Measurements from ENCODE around the gene POLR2E. TPM values are rescaled to one million over a fixed set of nuclear protein-coding genes. Genes with fewer than 3 reads are reported as not detected.
"Not testable (repeated sequence)": the region's sequence is repeated elsewhere in the genome, so short reads cannot be mapped to it uniquely, and the experiment has no call there.

Gene POLR2E
- total and polyA plus RNA-seq, 4 donors = 53.1 to 221 (median 156) TPM

- H3K9me3 ChIP-seq (ENCODE audit: control insufficient read depth, insufficient read depth, low read length) = no peaks in the 10 kb centered on the region
- H3K4me1 ChIP-seq (ENCODE audit: control insufficient read depth, insufficient read depth, low read length) = peaks cover 34% of the 10 kb centered on the region
- H3K36me3 ChIP-seq (ENCODE audit: control insufficient read depth, insufficient read depth, low read length) = peaks cover 65% of the 10 kb centered on the region
- H3K27me3 ChIP-seq (ENCODE audit: control insufficient read depth, insufficient read depth, low read length) = peaks cover 18% of the 10 kb centered on the region
- no peak for DNase-seq (ENCODE audit: low read depth in 4 of 6, low spot score in 6 of 6)
- H3K27ac ChIP-seq (ENCODE audit: low read depth, low read length) = no peak overlapping the region
- no peak overlapping the region for H3K4me3 ChIP-seq (ENCODE audit: low read depth, low read length)
- 64% methylated on average over 12 of the region's 12 CpGs for WGBS (ENCODE audit: insufficient coverage)
Measured at GRCh38 chr19:1136201-1136600, 41.0 kb upstream of the POLR2E start.

- peaks cover 18% of the 10 kb centered on the region for H3K27me3 ChIP-seq (ENCODE audit: control insufficient read depth, insufficient read depth, low read length)
- 92% methylated on average over 17 of the region's 17 CpGs for WGBS (ENCODE audit: insufficient coverage)
- H3K4me3 ChIP-seq (ENCODE audit: low read depth, low read length) = no peak overlapping the region
- no peaks in the 10 kb centered on the region for H3K9me3 ChIP-seq (ENCODE audit: control insufficient read depth, insufficient read depth, low read length)
- DNase-seq (ENCODE audit: low read depth in 4 of 6, low spot score in 6 of 6) = no peak
- H3K4me1 ChIP-seq (ENCODE audit: control insufficient read depth, insufficient read depth, low read length) = peaks cover 40% of the 10 kb centered on the region
- H3K36me3 ChIP-seq (ENCODE audit: control insufficient read depth, insufficient read depth, low read length) = peaks cover 60% of the 10 kb centered on the region
- no peak overlapping the region for H3K27ac ChIP-seq (ENCODE audit: low read depth, low read length)
Measured at GRCh38 chr19:1135454-1135853, 40.3 kb upstream of the POLR2E start.

GRCh38 chr19:1134431-1134830 is 39.3 kb upstream of the POLR2E start:
- no peak for DNase-seq (ENCODE audit: low read depth in 4 of 6, low spot score in 6 of 6)
- Histone ChIP-seq H3K4me1 (ENCODE audit: control insufficient read depth, insufficient read depth, low read length) (peaks cover 40% of the 10 kb centered on the region), H3K9me3 (ENCODE audit: control insufficient read depth, insufficient read depth, low read length) (no peaks in the 10 kb centered on the region), H3K36me3 (ENCODE audit: control insufficient read depth, insufficient read depth, low read length) (peaks cover 60% of the 10 kb centered on the region), H3K27ac (ENCODE audit: low read depth, low read length) (no peak overlapping the region), H3K4me3 (ENCODE audit: low read depth, low read length) (no peak overlapping the region), H3K27me3 (ENCODE audit: control insufficient read depth, insufficient read depth, low read length) (peaks cover 18% of the 10 kb centered on the region)
- WGBS (ENCODE audit: insufficient coverage) = 98% methylated on average over 6 of the region's 11 CpGs

- Histone ChIP-seq H3K27ac (ENCODE audit: low read depth, low read length) (no peak overlapping the region), H3K36me3 (ENCODE audit: control insufficient read depth, insufficient read depth, low read length) (peaks cover 55% of the 10 kb centered on the region), H3K4me1 (ENCODE audit: control insufficient read depth, insufficient read depth, low read length) (peaks cover 40% of the 10 kb centered on the region), H3K27me3 (ENCODE audit: control insufficient read depth, insufficient read depth, low read length) (peaks cover 18% of the 10 kb centered on the region), H3K4me3 (ENCODE audit: low read depth, low read length) (no peak overlapping the region), H3K9me3 (ENCODE audit: control insufficient read depth, insufficient read depth, low read length) (no peaks in the 10 kb centered on the region)
- 95% methylated on average over 25 of the region's 25 CpGs for WGBS (ENCODE audit: insufficient coverage)
- DNase-seq (ENCODE audit: low read depth in 4 of 6, low spot score in 6 of 6) = no peak
Measured at GRCh38 chr19:1133471-1133929, 38.3 kb upstream of the POLR2E start.

- DNase-seq (ENCODE audit: low read depth in 4 of 6, low spot score in 6 of 6) = no peak
- Histone ChIP-seq H3K4me1 (ENCODE audit: control insufficient read depth, insufficient read depth, low read length) (peaks cover 40% of the 10 kb centered on the region), H3K27me3 (ENCODE audit: control insufficient read depth, insufficient read depth, low read length) (peaks cover 18% of the 10 kb centered on the region), H3K4me3 (ENCODE audit: low read depth, low read length) (peak overlapping the region; percentile 47), H3K27ac (ENCODE audit: low read depth, low read length) (peak overlapping the region; percentile 57), H3K9me3 (ENCODE audit: control insufficient read depth, insufficient read depth, low read length) (no peaks in the 10 kb centered on the region), H3K36me3 (ENCODE audit: control insufficient read depth, insufficient read depth, low read length) (peaks cover 55% of the 10 kb centered on the region)
- 66% methylated on average over 47 of the region's 48 CpGs for WGBS (ENCODE audit: insufficient coverage)
Measured at GRCh38 chr19:1132552-1133383, 37.6 kb upstream of the POLR2E start.

GRCh38 chr19:1131718-1132551 is 36.8 kb upstream of the POLR2E start:
- Histone ChIP-seq H3K9me3 (ENCODE audit: control insufficient read depth, insufficient read depth, low read length) (no peaks in the 10 kb centered on the region), H3K4me1 (ENCODE audit: control insufficient read depth, insufficient read depth, low read length) (peaks cover 40% of the 10 kb centered on the region), H3K36me3 (ENCODE audit: control insufficient read depth, insufficient read depth, low read length) (peaks cover 64% of the 10 kb centered on the region), H3K4me3 (ENCODE audit: low read depth, low read length) (peak overlapping the region; percentile 47), H3K27me3 (ENCODE audit: control insufficient read depth, insufficient read depth, low read length) (peaks cover 18% of the 10 kb centered on the region), H3K27ac (ENCODE audit: low read depth, low read length) (peak overlapping the region; percentile 57)
- DNase-seq (ENCODE audit: low read depth in 4 of 6, low spot score in 6 of 6) = peak in 5 of 6 donors; percentile 13 to 78 (median 32)
- 8% methylated on average over 56 of the region's 64 CpGs for WGBS (ENCODE audit: insufficient coverage)

- H3K27ac ChIP-seq (ENCODE audit: low read depth, low read length) = peak overlapping the region; percentile 57
- peaks cover 65% of the 10 kb centered on the region for H3K36me3 ChIP-seq (ENCODE audit: control insufficient read depth, insufficient read depth, low read length)
- peaks cover 18% of the 10 kb centered on the region for H3K27me3 ChIP-seq (ENCODE audit: control insufficient read depth, insufficient read depth, low read length)
- no peak for DNase-seq (ENCODE audit: low read depth in 4 of 6, low spot score in 6 of 6)
- H3K9me3 ChIP-seq (ENCODE audit: control insufficient read depth, insufficient read depth, low read length) = no peaks in the 10 kb centered on the region
- H3K4me3 ChIP-seq (ENCODE audit: low read depth, low read length) = peak overlapping the region; percentile 47
- 75% methylated on average over 19 of the region's 22 CpGs for WGBS (ENCODE audit: insufficient coverage)
- peaks cover 32% of the 10 kb centered on the region for H3K4me1 ChIP-seq (ENCODE audit: control insufficient read depth, insufficient read depth, low read length)
Measured at GRCh38 chr19:1130771-1131717, 35.9 kb upstream of the POLR2E start.

- Histone ChIP-seq H3K9me3 (ENCODE audit: control insufficient read depth, insufficient read depth, low read length) (no peaks in the 10 kb centered on the region), H3K4me3 (ENCODE audit: low read depth, low read length) (no peak overlapping the region), H3K4me1 (ENCODE audit: control insufficient read depth, insufficient read depth, low read length) (peaks cover 29% of the 10 kb centered on the region), H3K27ac (ENCODE audit: low read depth, low read length) (no peak overlapping the region), H3K36me3 (ENCODE audit: control insufficient read depth, insufficient read depth, low read length) (peaks cover 65% of the 10 kb centered on the region), H3K27me3 (ENCODE audit: control insufficient read depth, insufficient read depth, low read length) (peaks cover 18% of the 10 kb centered on the region)
- 92% methylated on average over 17 of the region's 18 CpGs for WGBS (ENCODE audit: insufficient coverage)
- DNase-seq (ENCODE audit: low read depth in 4 of 6, low spot score in 6 of 6) = no peak
Measured at GRCh38 chr19:1129535-1129934, 34.4 kb upstream of the POLR2E start.

GRCh38 chr19:1129084-1129483 is 33.9 kb upstream of the POLR2E start:
- WGBS (ENCODE audit: insufficient coverage) = 94% methylated on average over 6 of the region's 7 CpGs

More at GRCh38 chr19:1129084-1129483, 33.9 kb upstream of the POLR2E start:
- H3K27ac ChIP-seq (ENCODE audit: low read depth, low read length); H3K9me3 ChIP-seq (ENCODE audit: control insufficient read depth, insufficient read depth, low read length); H3K4me3 ChIP-seq (ENCODE audit: low read depth, low read length); DNase-seq (ENCODE audit: low read depth in 4 of 6, low spot score in 6 of 6): not testable (repeated sequence)
- Histone ChIP-seq H3K4me1 (ENCODE audit: control insufficient read depth, insufficient read depth, low read length) (peaks cover 29% of the 10 kb centered on the region), H3K36me3 (ENCODE audit: control insufficient read depth, insufficient read depth, low read length) (peaks cover 67% of the 10 kb centered on the region), H3K27me3 (ENCODE audit: control insufficient read depth, insufficient read depth, low read length) (peaks cover 18% of the 10 kb centered on the region)

Measured in spinal cord (tissue), 10 donors.